ENCODE measurements around the gene PGA3.
"Not testable (repeated sequence)": the region's sequence is repeated elsewhere in the genome, so short reads cannot be mapped to it uniquely, and the experiment has no call there.

PGA3 gene

DNA sequence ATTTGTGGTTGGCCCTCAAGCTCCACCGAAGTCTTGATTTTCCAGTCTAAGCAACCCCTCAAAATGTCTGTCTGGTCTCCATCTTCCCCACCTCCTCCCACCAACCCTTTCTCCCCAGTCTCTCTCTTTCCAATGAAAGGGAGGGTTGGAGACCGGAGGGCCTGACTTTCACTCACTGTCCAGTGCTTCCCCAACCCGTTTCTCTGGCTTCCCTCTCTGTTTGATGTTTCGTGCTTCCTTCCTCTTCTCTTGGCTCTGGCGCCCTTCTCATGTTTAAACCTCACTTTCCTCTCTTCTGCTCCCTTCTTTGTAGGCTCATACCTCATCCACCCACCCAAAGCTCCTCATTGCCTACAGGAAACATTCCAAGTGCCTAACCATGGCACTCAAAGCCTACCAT lies 31.0 kb upstream of the PGA3 start:
- DNase-seq: no peak

DNA sequence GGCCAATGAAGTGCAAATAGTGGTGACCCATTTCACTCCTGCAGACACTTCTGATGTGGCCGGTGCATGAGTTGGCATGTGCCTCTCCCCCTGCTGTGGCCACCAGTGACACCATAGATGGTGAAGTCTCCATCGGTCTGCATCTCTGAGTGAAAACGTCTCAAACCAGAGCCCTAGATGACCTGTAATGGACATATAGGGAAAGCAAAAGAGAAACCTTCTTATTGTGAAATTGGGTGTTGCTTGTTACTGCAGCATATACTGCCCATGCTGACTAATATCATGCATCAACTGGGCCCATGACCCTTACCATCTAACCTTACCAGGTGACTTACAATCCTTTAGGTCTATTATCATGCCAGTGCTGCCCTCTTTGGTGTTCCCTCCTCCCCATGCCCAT lies 30.4 kb upstream of the PGA3 start:
- DNase-seq: no peak

- no peak for DNase-seq
These were observed 29.9 kb upstream of the PGA3 start for GRCh38 chr11:61173456-61173855.

GRCh38 chr11:61174273-61174672 lies 29.0 kb upstream of the PGA3 start:
- no peak for DNase-seq

GRCh38 chr11:61174949-61175348 lies 28.4 kb upstream of the PGA3 start:
- no peak for DNase-seq

DNA sequence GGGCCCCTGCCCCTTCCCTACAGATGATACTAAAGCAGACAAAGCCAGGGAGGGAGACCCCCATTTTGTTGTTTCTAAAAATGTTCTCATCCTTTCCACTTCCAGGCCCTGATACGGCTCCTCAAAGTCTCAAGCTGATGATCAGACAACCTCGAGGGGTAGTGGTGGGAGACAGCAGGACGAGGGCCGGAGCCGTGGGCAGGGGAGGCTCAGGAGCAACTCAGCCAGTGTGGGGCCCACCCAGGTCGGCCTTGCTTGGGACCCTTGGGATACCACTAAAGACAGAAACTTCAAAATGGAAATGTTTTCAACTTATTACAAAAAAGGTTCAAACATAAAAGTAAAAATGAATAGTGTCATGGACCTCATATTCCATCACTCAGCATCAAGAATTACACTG lies 26.9 kb upstream of the PGA3 start:
- DNase-seq: no peak

DNA sequence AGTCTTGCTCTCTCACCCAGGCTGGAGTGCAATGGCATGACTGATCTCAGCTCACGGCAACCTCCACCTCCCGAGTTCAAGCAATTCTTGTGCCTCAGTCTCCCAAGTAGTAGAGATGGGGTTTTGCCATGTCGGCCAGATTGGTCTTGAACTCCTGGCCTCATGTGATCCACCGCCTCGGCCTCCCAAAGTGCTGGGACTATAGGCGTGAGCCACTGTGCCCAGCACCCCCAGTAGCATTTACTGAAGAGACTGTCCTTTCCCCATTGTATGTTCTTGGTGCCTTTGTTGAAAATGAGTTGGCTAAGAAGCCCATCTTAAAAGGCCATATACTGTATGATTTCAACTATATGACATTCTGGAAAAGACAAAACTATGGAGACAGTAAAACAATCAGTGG lies 23.1 kb upstream of the PGA3 start:
- not testable (repeated sequence) for DNase-seq

GRCh38 chr11:61181489-61181888 lies 21.8 kb upstream of the PGA3 start:
- DNase-seq: no peak

- DNase-seq: no peak
These were observed 19.7 kb upstream of the PGA3 start for GRCh38 chr11:61183645-61184044.

GRCh38 chr11:61186504-61186903 lies 16.8 kb upstream of the PGA3 start:
- no peak for DNase-seq

- peak; percentile 79 for DNase-seq
These were observed 15.7 kb upstream of the PGA3 start for GRCh38 chr11:61187505-61188130.

DNA sequence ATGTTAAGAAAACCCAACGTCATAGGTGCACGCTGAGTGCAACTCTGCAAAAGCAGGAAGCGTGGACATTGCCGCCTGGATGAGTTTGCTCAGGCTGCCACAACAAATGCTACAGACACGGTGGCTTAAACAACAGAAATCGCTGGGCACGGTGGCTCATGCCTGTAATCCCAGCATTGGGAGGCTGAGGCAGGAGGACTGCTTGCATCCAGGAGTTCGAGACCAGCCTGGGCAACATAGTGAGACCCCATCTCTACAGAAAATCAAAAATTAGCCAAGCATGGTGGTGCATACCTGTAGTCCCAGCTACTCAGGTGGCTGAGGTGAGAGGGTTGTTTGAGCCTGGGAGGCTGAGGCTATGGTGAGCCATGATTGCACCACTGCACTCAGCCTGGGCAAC lies 13.4 kb upstream of the PGA3 start:
- DNase-seq: no peak

GRCh38 chr11:61193596-61193995 lies 9.7 kb upstream of the PGA3 start:
- DNase-seq: no peak

- no peak for DNase-seq
These were observed 9.1 kb upstream of the PGA3 start for GRCh38 chr11:61194169-61194671.

DNA sequence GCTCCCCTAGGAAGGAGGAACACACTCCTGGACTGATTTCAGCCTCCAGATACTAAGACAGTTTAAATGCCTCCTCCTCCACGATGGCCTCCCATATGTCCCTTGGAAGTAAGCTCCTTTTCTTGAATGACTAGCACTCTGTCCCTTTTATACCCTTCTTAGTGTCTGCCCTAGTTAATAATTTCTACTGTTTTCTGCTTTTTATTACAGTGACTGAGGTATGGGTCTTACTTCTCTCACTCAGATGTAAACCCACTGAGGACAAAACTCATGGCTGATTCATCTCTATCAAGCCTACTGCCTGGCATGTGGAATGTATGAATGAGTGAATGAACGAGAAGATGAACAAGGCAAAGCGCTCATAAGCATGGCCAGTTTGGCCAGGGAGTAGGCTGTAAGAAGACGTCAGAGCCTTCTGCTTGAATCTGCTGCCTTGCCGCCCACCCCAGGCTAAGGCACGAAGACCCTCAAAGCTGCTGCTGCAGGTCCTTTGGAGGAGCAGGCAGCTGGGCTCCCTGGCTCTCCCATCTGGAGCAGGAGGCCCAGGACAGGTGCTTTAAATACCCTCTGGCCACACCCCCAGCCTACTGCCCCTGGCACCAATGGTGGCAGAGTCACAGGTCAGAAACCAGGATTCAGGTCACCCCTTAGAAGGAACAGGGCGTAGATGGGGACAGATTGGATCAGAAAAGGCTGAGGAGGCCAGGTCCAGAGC lies 8.2 kb upstream of the PGA3 start:
- DNase-seq: no peak

DNA sequence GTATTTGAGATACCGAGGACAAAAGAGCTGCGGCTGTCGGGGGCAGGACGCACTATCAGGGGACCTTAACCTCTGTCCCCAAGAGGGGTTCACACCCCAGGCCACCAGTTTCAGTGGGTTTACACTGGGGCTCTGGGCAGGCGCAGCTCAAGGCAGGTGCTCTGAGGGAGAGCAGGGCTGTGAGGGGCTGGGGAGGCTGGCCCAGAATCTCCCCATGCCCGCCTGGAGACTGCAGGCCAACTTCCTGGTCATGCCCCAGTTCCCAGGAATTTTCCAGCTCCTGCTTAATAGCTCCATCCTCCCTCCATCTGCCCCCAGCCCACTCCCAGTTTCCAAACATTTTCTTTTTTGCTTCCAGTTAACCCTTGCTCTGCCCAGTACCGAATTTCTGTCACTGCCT lies 7.6 kb upstream of the PGA3 start:
- DNase-seq: no peak

- DNase-seq: no peak
These were observed 5.0 kb upstream of the PGA3 start for GRCh38 chr11:61198361-61198760.

DNA sequence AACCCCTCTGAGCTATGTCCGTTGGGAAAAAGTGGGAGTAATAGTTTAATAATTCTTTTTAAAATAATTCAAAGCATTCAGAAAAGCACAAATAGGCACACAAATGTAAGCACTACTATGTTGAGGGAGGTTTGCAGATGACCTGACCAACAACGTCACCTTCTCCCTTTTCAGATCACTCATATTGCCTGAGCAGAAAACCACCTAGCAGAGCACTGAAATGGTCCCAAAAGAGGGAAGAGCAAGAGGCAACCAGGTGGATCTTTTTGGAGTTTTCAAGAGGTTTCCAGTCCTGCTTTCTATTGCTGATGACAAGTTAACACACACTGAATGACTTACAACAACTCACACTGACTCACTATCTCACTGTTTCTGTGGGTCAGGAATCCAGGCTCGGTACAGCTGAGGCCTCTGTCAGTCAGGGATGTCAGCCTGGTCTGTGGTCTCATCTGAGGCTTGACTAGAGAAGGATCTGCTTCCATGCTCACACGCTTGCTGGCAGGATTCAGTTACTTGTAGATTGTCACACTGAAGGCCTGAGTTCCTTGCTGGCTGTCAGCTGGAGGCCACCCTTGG lies 4.3 kb upstream of the PGA3 start:
- DNase-seq: no peak

DNA sequence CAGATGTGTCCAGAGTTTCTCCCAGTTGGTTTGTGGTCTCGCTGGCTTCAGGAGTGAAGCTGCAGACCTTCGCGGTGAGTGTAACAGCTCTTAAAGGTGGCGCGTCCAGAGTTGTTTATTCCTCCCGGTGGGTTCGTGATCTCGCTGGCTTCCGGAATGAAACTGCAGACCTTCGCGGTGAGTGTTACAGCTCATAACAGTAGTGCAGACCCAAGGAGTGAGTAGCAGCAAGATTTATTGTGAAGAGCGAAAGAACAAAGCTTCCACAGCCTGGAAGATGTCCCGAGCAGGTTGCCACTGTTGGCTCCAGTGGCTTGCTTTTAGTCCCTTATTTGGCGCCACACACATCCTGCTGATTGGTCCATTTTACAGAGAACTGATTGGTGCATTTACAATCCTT lies 1.8 kb upstream of the PGA3 start:
- DNase-seq: peak; percentile 28

GRCh38 chr11:61203873-61204272 lies 558 bp downstream of the PGA3 start:
- not testable (repeated sequence) for DNase-seq

- not testable (repeated sequence) for DNase-seq
These were observed 1.3 kb downstream of the PGA3 start for GRCh38 chr11:61204502-61205059.

DNA sequence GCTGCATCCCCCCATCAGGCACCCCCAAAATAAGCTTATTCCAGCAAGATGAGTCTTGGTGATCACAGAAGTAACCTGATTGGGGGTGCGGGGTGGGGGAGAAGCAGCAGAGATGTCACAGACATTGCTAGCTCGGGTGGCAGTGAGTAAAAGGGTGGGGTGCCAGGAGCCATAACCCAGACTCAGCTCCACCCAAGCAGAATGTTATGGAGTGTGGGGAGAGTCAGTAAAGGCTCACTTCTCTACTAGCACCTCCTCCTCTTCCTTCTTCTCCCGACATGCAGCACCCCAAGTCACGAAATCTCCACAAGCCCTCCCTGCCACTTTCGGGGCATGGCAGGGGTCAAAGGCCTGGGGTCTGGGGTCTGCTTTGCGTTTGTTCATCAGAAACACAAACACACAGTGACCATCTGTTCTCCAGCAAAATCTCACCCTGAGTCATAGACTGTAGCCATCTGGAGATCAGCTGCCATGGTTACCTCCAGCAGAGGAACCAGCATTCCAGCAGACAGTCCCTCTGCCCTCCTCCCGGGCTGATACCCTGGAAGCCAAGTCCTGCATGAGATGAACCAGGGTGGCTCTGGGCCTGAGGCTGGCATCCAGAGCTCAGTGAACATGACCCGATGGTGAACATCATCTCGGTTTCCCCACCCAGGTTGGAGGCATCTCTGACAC lies 4.5 kb downstream of the PGA3 start:
- not testable (repeated sequence) for DNase-seq

GRCh38 chr11:61210629-61211028 lies 7.3 kb downstream of the PGA3 start:
- not testable (repeated sequence) for DNase-seq
